Astrocyte of the spinal cord (primary cell): ENCODE measurements around the gene HNRNPH3.

Experiments used
- DNase-seq: peaks from one replicate; pipeline ENCODE4 v3.0.0; 2011; ENCODE audit warnings: low read depth, low spot score
- H3K4me3 ChIP-seq: 2 replicates; pipeline ENCODE4 v1.5.1; 2011; ENCODE audit warnings: low read depth, mild to moderate bottlenecking, low read length, moderate library complexity
- in situ Hi-C: cut with HindIII; loops from 2 replicates; pipeline ENCODE4 v1.10.0; 2017; ENCODE audit warnings: low sequenced_read_pairs
- TF ChIP-seq, protein P1 (sequence below): IDR thresholded peaks from 2 replicates; pipeline ENCODE4 v1.5.1; 2012; ENCODE audit warnings: low read depth, mild to moderate bottlenecking, low read length, inconsistent platforms

Gene HNRNPH3

DNA sequence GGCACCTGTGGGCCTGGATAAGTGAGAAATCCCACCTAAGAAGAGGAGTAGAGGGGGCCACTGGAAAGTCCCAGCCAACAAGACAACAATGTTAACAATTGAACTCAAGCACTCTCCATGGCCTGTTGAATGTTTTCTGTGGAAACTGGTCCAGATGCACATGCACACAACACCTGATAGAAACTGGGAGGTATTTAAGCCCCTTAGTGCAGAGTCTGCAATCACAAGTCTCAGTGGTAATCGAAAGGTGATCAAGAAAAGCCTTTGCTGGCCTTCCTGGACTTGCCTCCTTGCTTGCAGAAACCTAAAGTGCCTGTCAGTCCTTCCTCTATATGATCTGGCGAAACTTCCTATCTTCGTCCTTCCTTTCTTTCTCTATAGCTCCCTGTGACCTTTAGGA lies 30.6 kb upstream of the HNRNPH3 start:
- in situ Hi-C loops = no loop called here
- no peak for DNase-seq
- H3K4me3 ChIP-seq = no peak overlapping the region
- TF ChIP-seq, protein P1, sequence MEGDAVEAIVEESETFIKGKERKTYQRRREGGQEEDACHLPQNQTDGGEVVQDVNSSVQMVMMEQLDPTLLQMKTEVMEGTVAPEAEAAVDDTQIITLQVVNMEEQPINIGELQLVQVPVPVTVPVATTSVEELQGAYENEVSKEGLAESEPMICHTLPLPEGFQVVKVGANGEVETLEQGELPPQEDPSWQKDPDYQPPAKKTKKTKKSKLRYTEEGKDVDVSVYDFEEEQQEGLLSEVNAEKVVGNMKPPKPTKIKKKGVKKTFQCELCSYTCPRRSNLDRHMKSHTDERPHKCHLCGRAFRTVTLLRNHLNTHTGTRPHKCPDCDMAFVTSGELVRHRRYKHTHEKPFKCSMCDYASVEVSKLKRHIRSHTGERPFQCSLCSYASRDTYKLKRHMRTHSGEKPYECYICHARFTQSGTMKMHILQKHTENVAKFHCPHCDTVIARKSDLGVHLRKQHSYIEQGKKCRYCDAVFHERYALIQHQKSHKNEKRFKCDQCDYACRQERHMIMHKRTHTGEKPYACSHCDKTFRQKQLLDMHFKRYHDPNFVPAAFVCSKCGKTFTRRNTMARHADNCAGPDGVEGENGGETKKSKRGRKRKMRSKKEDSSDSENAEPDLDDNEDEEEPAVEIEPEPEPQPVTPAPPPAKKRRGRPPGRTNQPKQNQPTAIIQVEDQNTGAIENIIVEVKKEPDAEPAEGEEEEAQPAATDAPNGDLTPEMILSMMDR = no peak

DNA sequence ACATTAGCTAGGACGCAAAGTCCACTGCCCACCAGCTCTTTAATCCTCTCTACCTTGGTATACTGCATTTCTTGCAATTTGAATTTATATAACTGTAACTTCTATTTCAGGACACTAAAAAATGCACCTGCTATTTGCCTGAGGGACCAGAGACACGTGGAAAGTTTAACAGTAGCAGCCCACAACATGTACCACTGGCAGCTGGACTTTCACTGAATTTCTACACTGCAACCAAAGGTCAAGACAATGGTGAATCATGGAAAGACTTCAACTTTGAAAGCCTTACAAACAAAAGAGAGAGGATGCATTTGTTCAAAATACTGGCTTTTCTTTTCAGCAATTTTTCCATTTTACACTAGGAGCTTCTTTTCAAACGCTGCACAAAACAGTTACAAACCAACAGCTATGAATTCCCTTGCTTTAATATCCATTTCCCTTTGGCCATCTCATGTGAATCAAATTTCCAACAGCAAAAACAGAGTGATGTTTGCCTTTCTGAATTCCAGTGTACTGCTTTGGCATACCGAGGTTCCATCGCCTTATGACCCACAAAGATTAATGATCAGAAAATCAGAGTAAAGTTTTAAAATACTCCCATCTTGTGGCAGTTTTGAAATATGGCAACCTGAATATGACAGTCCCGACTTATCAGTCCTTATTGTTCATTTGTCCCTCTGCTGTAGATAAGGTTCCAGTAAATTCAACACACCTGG lies 29.9 kb upstream of the HNRNPH3 start:
- peak; percentile 61 for DNase-seq
- H3K4me3 ChIP-seq = no peak overlapping the region
- TF ChIP-seq, protein P1 = peak; percentile 45
- in situ Hi-C loops = no loop called here

DNA sequence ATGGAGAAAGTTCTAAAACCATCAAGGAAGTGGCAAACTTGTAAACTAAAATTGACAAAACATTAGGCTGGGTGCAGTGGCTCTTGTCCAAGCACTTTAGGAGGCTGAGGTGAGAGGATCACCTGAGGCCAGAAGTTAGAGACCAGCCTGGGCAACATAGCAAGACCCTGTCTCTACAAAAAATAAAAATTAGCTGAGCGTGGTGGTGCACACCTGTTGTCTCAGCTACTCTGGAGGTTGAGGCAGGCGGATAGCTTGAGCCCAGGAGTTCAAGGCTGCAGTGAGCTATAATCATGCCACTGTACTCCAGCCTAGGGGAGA lies 29.4 kb upstream of the HNRNPH3 start:
- TF ChIP-seq, protein P1 = no peak
- in situ Hi-C loops = no loop called here
- DNase-seq = no peak
- no peak overlapping the region for H3K4me3 ChIP-seq

DNA sequence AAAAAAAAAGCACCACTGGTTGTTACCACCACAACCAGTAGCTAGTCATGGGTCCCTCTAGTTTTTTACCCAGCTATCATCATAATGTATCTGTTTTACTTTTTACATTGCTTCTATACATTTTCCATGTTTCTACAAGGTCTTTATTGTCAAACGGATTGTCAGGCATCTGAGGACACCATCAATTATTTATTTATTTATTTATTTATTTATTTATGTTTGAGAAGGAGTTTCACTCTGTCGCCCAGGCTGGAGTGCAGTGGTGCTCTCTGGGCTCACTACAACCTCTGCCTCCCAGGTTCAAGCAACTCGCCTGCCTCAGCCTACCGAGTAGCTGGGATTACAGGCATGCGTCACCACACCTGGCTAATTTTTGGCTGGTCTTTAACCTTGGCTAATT lies 29.0 kb upstream of the HNRNPH3 start:
- TF ChIP-seq, protein P1 = no peak
- DNase-seq = no peak
- in situ Hi-C loops = no loop called here
- H3K4me3 ChIP-seq = no peak overlapping the region

DNA sequence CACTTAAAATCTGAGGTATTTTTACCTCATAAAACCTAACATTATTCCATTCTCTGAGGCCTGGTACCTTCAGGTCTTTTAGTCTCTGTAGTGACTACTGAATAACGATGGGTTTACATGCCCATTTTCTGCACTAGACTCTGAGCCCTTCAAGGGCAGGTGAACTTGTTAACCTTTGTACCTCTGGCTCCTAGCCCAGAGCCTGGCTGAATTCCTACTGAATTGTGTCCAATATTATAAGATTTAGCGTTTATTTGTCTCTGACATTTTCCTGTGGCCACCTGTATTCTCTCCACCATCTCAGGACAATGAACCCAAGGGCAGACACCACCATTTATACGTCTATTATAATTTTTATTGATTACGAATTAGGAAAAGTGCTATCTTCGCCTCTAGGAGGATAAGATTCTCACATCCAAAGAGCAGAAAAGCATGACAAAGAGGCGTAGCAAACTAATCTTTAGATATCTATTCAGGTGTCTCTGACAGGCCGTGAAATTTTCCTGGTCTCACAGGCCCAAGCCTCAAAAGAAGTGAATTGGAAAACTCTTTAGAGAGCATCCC lies 27.9 kb upstream of the HNRNPH3 start:
- no peak for DNase-seq
- TF ChIP-seq, protein P1 = no peak
- no peak overlapping the region for H3K4me3 ChIP-seq
- in situ Hi-C loops = no loop called here

DNA sequence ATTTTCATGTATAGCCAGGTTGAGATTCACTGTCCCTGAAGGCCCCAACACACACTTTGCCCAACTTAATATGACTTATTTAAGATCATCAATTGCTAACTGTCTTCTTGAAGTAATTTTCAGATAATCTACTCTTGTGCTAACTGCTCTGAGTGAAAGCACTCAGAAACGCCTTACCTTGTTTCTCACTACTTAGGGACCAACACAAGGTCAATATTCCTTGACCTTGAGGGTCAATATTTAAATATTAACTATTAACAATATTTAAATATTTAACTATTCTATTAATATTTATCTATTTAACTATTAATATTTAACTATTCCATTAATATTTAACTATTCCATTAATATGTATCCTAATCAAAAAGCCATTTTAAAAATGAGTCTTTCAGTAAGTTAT lies 26.0 kb upstream of the HNRNPH3 start:
- H3K4me3 ChIP-seq = no peak overlapping the region
- DNase-seq = no peak
- TF ChIP-seq, protein P1 = no peak
- in situ Hi-C loops = no loop called here
